ENCODE results near the gene SORCS2. TPM values are rescaled to one million over a fixed set of nuclear protein-coding genes. Genes with fewer than 3 reads are reported as not detected.

Gene SORCS2
- total and polyA plus RNA-seq, 2 of the 13 experiments (the other 11 are each of a cell fraction or from before 2014, with no cell fraction given) = 0.82 to 1.0 TPM

- TF ChIP-seq STAT6 (CRISPR knock-in tag; IDR thresholded peaks at IDR 0.05; ENCODE audit: borderline replicate concordance) (no peak), ZNF124 (CRISPR knock-in tag; IDR thresholded peaks at IDR 0.05) (no peak), GPBP1L1 (CRISPR knock-in tag; IDR thresholded peaks at IDR 0.05) (no peak), ZNF296 (CRISPR knock-in tag; conservative IDR thresholded peaks at IDR 0.05) (no peak), PCBP1 (IDR thresholded peaks at IDR 0.05; ENCODE audit: borderline replicate concordance, low read depth, low read length) (no peak), PAF1 (CRISPR knock-in tag; IDR thresholded peaks at IDR 0.05) (no peak), STAG1 (CRISPR knock-in tag; IDR thresholded peaks at IDR 0.05) (peak; percentile 79), TEAD3 (CRISPR knock-in tag; optimal IDR thresholded peaks at IDR 0.05; ENCODE audit: borderline replicate concordance) (peak; percentile 52), MED8 (CRISPR knock-in tag; IDR thresholded peaks at IDR 0.05; ENCODE audit: insufficient replicate concordance) (no peak), ZIK1 (CRISPR knock-in tag; IDR thresholded peaks at IDR 0.05; ENCODE audit: borderline replicate concordance, low read depth) (no peak), PLSCR1 (CRISPR knock-in tag; IDR thresholded peaks at IDR 0.05; ENCODE audit: borderline replicate concordance) (no peak), KMT2B (CRISPR knock-in tag; IDR thresholded peaks at IDR 0.05) (no peak), ARNT2 (CRISPR knock-in tag; IDR thresholded peaks at IDR 0.05; ENCODE audit: low read depth) (no peak), NFE2 (CRISPR knock-in tag; IDR thresholded peaks at IDR 0.05) (no peak), GABPB1 (CRISPR knock-in tag; IDR thresholded peaks at IDR 0.05) (0 out of 2 replicates have a peak, but pooled peaks have one; percentile 22), ZNF496 (CRISPR knock-in tag; IDR thresholded peaks at IDR 0.05; ENCODE audit: insufficient replicate concordance) (no peak), ZFAT (CRISPR knock-in tag; conservative IDR thresholded peaks at IDR 0.05) (no peak), ETV6 (CRISPR knock-in tag; conservative IDR thresholded peaks at IDR 0.05) (no peak), ONECUT2 (CRISPR knock-in tag; IDR thresholded peaks at IDR 0.05) (no peak), ZNF142 (CRISPR knock-in tag; IDR thresholded peaks at IDR 0.05) (peak; percentile 99), ZNF234 (CRISPR knock-in tag; conservative IDR thresholded peaks at IDR 0.05) (no peak)
These were observed 569.4 kb downstream of the SORCS2 start (continued) for GRCh38 chr4:7761720-7762119.
